ENCODE measurements around the gene ZNF813. TPM values are rescaled to one million over a fixed set of nuclear protein-coding genes. Genes with fewer than 3 reads are reported as not detected.
"Not testable (repeated sequence)": the region's sequence is repeated elsewhere in the genome, so short reads cannot be mapped to it uniquely, and the experiment has no call there.

Gene ZNF813
- total and polyA plus RNA-seq, 2 donors (not counting 1 experiment from before 2014, with no cell fraction given), result 1.2 to 10.8 TPM

DNA sequence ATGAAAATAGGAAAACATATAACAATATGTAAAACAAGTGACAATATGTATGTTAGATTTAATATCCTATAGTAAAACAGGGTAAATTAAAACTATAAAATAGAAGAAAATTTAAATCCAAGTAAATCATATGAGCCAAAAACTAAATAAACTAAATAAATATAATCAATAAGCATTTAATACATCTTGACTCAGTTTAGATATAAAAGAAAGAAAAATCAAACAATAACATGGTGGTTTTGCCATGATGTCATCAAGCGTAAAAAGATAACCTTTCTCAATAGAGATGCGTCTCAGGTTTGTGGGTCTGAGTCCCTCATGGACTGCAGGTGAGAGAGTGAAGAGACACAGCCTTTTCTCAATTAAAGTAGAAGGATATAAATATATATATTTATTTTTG is 43.8 kb downstream of the ZNF813 start:
- intact Hi-C loops (cut with micrococcal nuclease), result no loop called here
- no peak overlapping the region for H3K4me3 ChIP-seq (ENCODE audit: control extremely low read depth in 1 of 5, extremely low read depth in 1 of 5, insufficient read depth in 1 of 5, low read depth in 2 of 5, low read length in 4 of 5)
- TF ChIP-seq, protein P1, sequence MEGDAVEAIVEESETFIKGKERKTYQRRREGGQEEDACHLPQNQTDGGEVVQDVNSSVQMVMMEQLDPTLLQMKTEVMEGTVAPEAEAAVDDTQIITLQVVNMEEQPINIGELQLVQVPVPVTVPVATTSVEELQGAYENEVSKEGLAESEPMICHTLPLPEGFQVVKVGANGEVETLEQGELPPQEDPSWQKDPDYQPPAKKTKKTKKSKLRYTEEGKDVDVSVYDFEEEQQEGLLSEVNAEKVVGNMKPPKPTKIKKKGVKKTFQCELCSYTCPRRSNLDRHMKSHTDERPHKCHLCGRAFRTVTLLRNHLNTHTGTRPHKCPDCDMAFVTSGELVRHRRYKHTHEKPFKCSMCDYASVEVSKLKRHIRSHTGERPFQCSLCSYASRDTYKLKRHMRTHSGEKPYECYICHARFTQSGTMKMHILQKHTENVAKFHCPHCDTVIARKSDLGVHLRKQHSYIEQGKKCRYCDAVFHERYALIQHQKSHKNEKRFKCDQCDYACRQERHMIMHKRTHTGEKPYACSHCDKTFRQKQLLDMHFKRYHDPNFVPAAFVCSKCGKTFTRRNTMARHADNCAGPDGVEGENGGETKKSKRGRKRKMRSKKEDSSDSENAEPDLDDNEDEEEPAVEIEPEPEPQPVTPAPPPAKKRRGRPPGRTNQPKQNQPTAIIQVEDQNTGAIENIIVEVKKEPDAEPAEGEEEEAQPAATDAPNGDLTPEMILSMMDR (IDR thresholded peaks at IDR 0.05), result no peak
- TF ChIP-seq EZH2 (IDR thresholded peaks at IDR 0.05; ENCODE audit: borderline replicate concordance, insufficient read depth, low read depth, low read length, poor library complexity, severe bottlenecking), result no peak
- peaks cover 0 to 9% (median 0%) of the 10 kb centered on the region in 4 experiments for H3K27me3 ChIP-seq (replicated peaks in 1 of 4; ENCODE audit: control extremely low read depth in 1 of 4, control insufficient read depth in 3 of 4, insufficient read depth in 4 of 4, low read length in 3 of 4)
- H3K36me3 ChIP-seq (replicated peaks in 1 of 2; ENCODE audit: control extremely low read depth in 1 of 2, control insufficient read depth in 1 of 2, extremely low read depth in 1 of 2, insufficient read depth in 2 of 2, low read length in 1 of 2), result no peaks in the 10 kb centered on the region
- H3K79me2 ChIP-seq (ENCODE audit: control insufficient read depth, insufficient read depth, low read length), result no peaks in the 10 kb centered on the region
- no peak overlapping the region for H3K27ac ChIP-seq (ENCODE audit: low read length in 2 of 2)
- CTCF ChIA-PET, result interaction anchor here (1.3 to 2.0 kb wide), 3 partner anchors 9 to 316 kb away, joined by 6 to 13 read pairs (median 10); no protein-coding TSS in a partner anchor
- H3K9ac ChIP-seq (ENCODE audit: low read length), result no peak overlapping the region
- no peak overlapping the region for H3K27ac Mint-ChIP-seq
- no peak for DNase-seq
- POLR2A ChIA-PET, result no interaction called here
- H3K9me3 ChIP-seq (ENCODE audit: control extremely low read depth in 1 of 3, control insufficient read depth in 2 of 3, insufficient read depth in 1 of 3, low read length in 2 of 3), result peaks cover 0 to 13% (median 0%) of the 10 kb centered on the region in 3 donors
- H3K4me3 Mint-ChIP-seq, result no peak overlapping the region
- H3K4me1 ChIP-seq (ENCODE audit: control insufficient read depth in 2 of 2, insufficient read depth in 2 of 2, low read length in 2 of 2), result no peaks in the 10 kb centered on the region
- ATAC-seq (ENCODE audit: low read depth), result no peak
- H3K9me3 Mint-ChIP-seq (ENCODE audit: insufficient read depth), result no peaks in the 10 kb centered on the region
- no peaks in the 10 kb centered on the region for H4K20me1 ChIP-seq (ENCODE audit: control insufficient read depth, insufficient read depth, low read length, poor library complexity, severe bottlenecking)
- peaks cover 3% of the 10 kb centered on the region for H3K4me1 Mint-ChIP-seq
- H3K4me2 ChIP-seq (replicated peaks; ENCODE audit: low read depth, low read length, poor library complexity, severe bottlenecking), result no peak overlapping the region
- H3K27me3 Mint-ChIP-seq, result peaks cover 15% of the 10 kb centered on the region
- no CpG with 5 or more reads among the region's 2 CpGs for WGBS (ENCODE audit: insufficient coverage)
- no peak overlapping the region for H2AFZ ChIP-seq (ENCODE audit: insufficient read depth, low read depth, low read length, poor library complexity, severe bottlenecking)

DNA sequence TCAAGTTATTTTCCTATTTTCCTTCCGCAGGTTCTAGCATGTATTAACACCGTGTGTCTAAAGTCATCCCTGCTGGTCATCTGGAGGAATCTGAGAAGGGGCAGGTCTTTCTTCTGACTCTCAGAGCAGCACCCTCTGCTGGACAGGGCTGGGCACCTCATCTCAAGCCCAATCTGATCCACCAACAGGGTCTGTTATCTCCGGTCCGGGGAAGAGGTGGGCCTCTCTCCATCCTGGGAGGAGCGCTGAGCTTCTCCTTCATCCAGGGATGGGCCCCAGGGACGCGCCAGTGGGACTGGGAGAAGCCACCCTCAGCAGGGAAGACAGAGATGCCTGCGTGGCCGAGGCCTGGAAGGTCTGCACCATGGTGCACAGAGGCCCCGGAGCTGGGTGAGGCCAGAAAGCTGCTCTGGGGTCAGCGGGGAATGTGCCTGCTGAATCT is 44.4 kb downstream of the ZNF813 start:
- ChIA-PET CTCF (interaction anchor here (0.7 to 1.5 kb wide), 3 partner anchors 9 to 317 kb away, joined by 3 to 10 read pairs (median 6); no protein-coding TSS in a partner anchor), POLR2A (no interaction called here)
- peaks cover 0 to 10% (median 0%) of the 10 kb centered on the region in 3 donors for H3K9me3 ChIP-seq (ENCODE audit: control extremely low read depth in 1 of 3, control insufficient read depth in 2 of 3, insufficient read depth in 1 of 3, low read length in 2 of 3)
- no peak overlapping the region for H3K4me2 ChIP-seq (replicated peaks; ENCODE audit: low read depth, low read length, poor library complexity, severe bottlenecking)
- peaks cover 3% of the 10 kb centered on the region for H3K4me1 Mint-ChIP-seq
- H3K27ac ChIP-seq (ENCODE audit: low read length in 2 of 2), result no peak overlapping the region
- DNase-seq, result peak; percentile 68
- no peak overlapping the region for H3K27ac Mint-ChIP-seq
- ATAC-seq (ENCODE audit: low read depth), result peak; percentile 76
- no peaks in the 10 kb centered on the region for H3K9me3 Mint-ChIP-seq (ENCODE audit: insufficient read depth)
- H3K4me1 ChIP-seq (ENCODE audit: control insufficient read depth in 2 of 2, insufficient read depth in 2 of 2, low read length in 2 of 2), result no peaks in the 10 kb centered on the region
- H2AFZ ChIP-seq (ENCODE audit: insufficient read depth, low read depth, low read length, poor library complexity, severe bottlenecking), result no peak overlapping the region
- peaks cover 11% of the 10 kb centered on the region for H3K27me3 Mint-ChIP-seq
- no peaks in the 10 kb centered on the region for H4K20me1 ChIP-seq (ENCODE audit: control insufficient read depth, insufficient read depth, low read length, poor library complexity, severe bottlenecking)
- H3K9ac ChIP-seq (ENCODE audit: low read length), result no peak overlapping the region
- no peaks in the 10 kb centered on the region for H3K36me3 ChIP-seq (replicated peaks in 1 of 2; ENCODE audit: control extremely low read depth in 1 of 2, control insufficient read depth in 1 of 2, extremely low read depth in 1 of 2, insufficient read depth in 2 of 2, low read length in 1 of 2)
- intact Hi-C loops (cut with micrococcal nuclease), result loop anchor here (1.0 kb wide), 1 partner anchor 87 kb away; no protein-coding TSS in a partner anchor
- peaks cover 0 to 4% (median 0%) of the 10 kb centered on the region in 4 experiments for H3K27me3 ChIP-seq (replicated peaks in 1 of 4; ENCODE audit: control extremely low read depth in 1 of 4, control insufficient read depth in 3 of 4, insufficient read depth in 4 of 4, low read length in 3 of 4)
- TF ChIP-seq, protein P1 (IDR thresholded peaks at IDR 0.05), result peak; percentile 74
- TF ChIP-seq EZH2 (IDR thresholded peaks at IDR 0.05; ENCODE audit: borderline replicate concordance, insufficient read depth, low read depth, low read length, poor library complexity, severe bottlenecking), result no peak
- no peak overlapping the region for H3K4me3 ChIP-seq (ENCODE audit: control extremely low read depth in 1 of 5, extremely low read depth in 1 of 5, insufficient read depth in 1 of 5, low read depth in 2 of 5, low read length in 4 of 5)
- 39% methylated on average over 11 of the region's 11 CpGs for WGBS (ENCODE audit: insufficient coverage)
- H3K4me3 Mint-ChIP-seq, result no peak overlapping the region
- no peaks in the 10 kb centered on the region for H3K79me2 ChIP-seq (ENCODE audit: control insufficient read depth, insufficient read depth, low read length)

DNA sequence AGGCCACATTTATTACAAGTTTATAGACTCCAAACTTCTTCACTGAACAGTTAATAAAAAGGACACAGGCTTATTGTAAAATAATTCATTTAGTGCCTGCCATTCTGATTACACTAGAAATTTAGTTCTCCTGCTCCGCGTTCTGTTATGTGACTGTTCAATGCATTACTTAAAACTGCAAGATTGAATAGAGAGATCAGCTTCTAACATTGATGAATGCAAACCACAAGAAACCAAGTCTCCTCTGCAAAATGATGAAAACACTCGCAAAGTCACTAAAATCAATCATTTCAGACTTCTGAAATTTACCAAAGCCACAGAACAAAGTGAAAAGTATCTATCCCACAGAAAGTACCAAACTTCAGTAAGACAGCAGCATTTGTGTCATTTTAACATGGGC is 47.5 kb downstream of the ZNF813 start:
- H3K27ac ChIP-seq (ENCODE audit: low read length in 2 of 2); ATAC-seq (ENCODE audit: low read depth); H3K36me3 ChIP-seq (replicated peaks in 1 of 2; ENCODE audit: control extremely low read depth in 1 of 2, control insufficient read depth in 1 of 2, extremely low read depth in 1 of 2, insufficient read depth in 2 of 2, low read length in 1 of 2); H3K27me3 ChIP-seq (replicated peaks in 1 of 4; ENCODE audit: control extremely low read depth in 1 of 4, control insufficient read depth in 3 of 4, insufficient read depth in 4 of 4, low read length in 3 of 4); H3K79me2 ChIP-seq (ENCODE audit: control insufficient read depth, insufficient read depth, low read length); H3K4me3 ChIP-seq (ENCODE audit: control extremely low read depth in 1 of 5, extremely low read depth in 1 of 5, insufficient read depth in 1 of 5, low read depth in 2 of 5, low read length in 4 of 5); H3K27me3 Mint-ChIP-seq; CTCF ChIA-PET; POLR2A ChIA-PET; H3K4me3 Mint-ChIP-seq; intact Hi-C loops (cut with micrococcal nuclease); H3K4me1 ChIP-seq (ENCODE audit: control insufficient read depth in 2 of 2, insufficient read depth in 2 of 2, low read length in 2 of 2); H3K4me2 ChIP-seq (replicated peaks; ENCODE audit: low read depth, low read length, poor library complexity, severe bottlenecking); H3K27ac Mint-ChIP-seq; DNase-seq; H2AFZ ChIP-seq (ENCODE audit: insufficient read depth, low read depth, low read length, poor library complexity, severe bottlenecking); H3K4me1 Mint-ChIP-seq; H4K20me1 ChIP-seq (ENCODE audit: control insufficient read depth, insufficient read depth, low read length, poor library complexity, severe bottlenecking); H3K9ac ChIP-seq (ENCODE audit: low read length): not testable (repeated sequence)
- H3K9me3 ChIP-seq (ENCODE audit: control extremely low read depth in 1 of 3, control insufficient read depth in 2 of 3, insufficient read depth in 1 of 3, low read length in 2 of 3), result peaks cover 0 to 18% (median 6%) of the 10 kb centered on the region in 3 donors
- peaks cover 10% of the 10 kb centered on the region for H3K9me3 Mint-ChIP-seq (ENCODE audit: insufficient read depth)
- no CpG with 5 or more reads among the region's 3 CpGs for WGBS (ENCODE audit: insufficient coverage)

All from B cell (primary cell).